ENCODE results near the gene MYO5C.

- TF ChIP-seq CTCF (IDR thresholded peaks at IDR 0.05) (no peak), POLR2AphosphoS5 (IDR thresholded peaks at IDR 0.05; ENCODE audit: low read depth, low read length) (no peak), SIN3A (IDR thresholded peaks at IDR 0.05; ENCODE audit: borderline replicate concordance, insufficient read depth, low read depth, low read length) (no peak)
Observed at GRCh38 chr15:52326756-52327155, 31.2 kb upstream of the MYO5C start.

Measured in Panc1 (cell line).